H9 (cell line): ENCODE measurements around the gene CCNT2. TPM values are rescaled to one million over a fixed set of nuclear protein-coding genes. Genes with fewer than 3 reads are reported as not detected.
A peak's percentile ranks its signal among the peaks of the same experiment; 100 is the strongest.

Experiments
- DNase-seq: peaks from one replicate; pipeline ENCODE4 v3.0.0-alpha.2; 2017
- H2AFZ ChIP-seq: one replicate; pipeline ENCODE4 v1.6.1; 2013; ENCODE audit warnings: mild to moderate bottlenecking, low read length, control low read depth, moderate library complexity
- H2AK5ac ChIP-seq: 2 replicates; pipeline ENCODE4 v1.6.1; 2013; ENCODE audit warnings: low read length, control low read depth, mixed read lengths; ENCODE audit not compliant: insufficient read length
- H2BK120ac ChIP-seq: one replicate; pipeline ENCODE4 v1.6.1; 2013; ENCODE audit warnings: low read depth, mild to moderate bottlenecking, low read length, control low read depth, inconsistent platforms; ENCODE audit not compliant: poor library complexity, severe bottlenecking
- H2BK12ac ChIP-seq: 2 replicates; pipeline ENCODE4 v1.6.1; 2013; ENCODE audit warnings: low read length, control low read depth, mixed read lengths, low read depth; ENCODE audit not compliant: insufficient read length
- H2BK15ac ChIP-seq: 2 replicates; pipeline ENCODE4 v1.6.1; 2013; ENCODE audit warnings: low read depth, low read length, control low read depth
- H2BK20ac ChIP-seq: one replicate; pipeline ENCODE4 v1.6.1; 2013; ENCODE audit warnings: low read depth, mild to moderate bottlenecking, low read length, control low read depth, inconsistent platforms; ENCODE audit not compliant: poor library complexity, severe bottlenecking
- H2BK5ac ChIP-seq: 2 replicates; pipeline ENCODE4 v1.6.1; 2013; ENCODE audit warnings: low read length, control low read depth, mixed read lengths; ENCODE audit not compliant: insufficient read length
- H3K14ac ChIP-seq: 2 replicates; pipeline ENCODE4 v1.6.1; 2013; ENCODE audit warnings: low read length, control low read depth; ENCODE audit not compliant: insufficient read depth
- H3K18ac ChIP-seq: 2 replicates; pipeline ENCODE4 v1.6.1; 2013; ENCODE audit warnings: low read depth, mild to moderate bottlenecking, mixed read lengths, low read length, control low read depth; ENCODE audit not compliant: insufficient read length
- H3K23ac ChIP-seq: 2 replicates; pipeline ENCODE4 v1.6.1; 2013; ENCODE audit warnings: low read length, control low read depth, mixed read lengths, low read depth; ENCODE audit not compliant: insufficient read length
- H3K23me2 ChIP-seq: 2 replicates; pipeline ENCODE4 v1.6.1; 2013; ENCODE audit warnings: low read depth, mild to moderate bottlenecking, mixed read lengths, low read length, control low read depth; ENCODE audit not compliant: insufficient read length, poor library complexity, severe bottlenecking
- H3K27ac ChIP-seq: 2 replicates; pipeline ENCODE4 v1.5.1; 2013; ENCODE audit warnings: low read length, control low read depth, mixed read lengths, low read depth; ENCODE audit not compliant: insufficient read length
- H3K27me3 ChIP-seq: 2 replicates; pipeline ENCODE4 v1.6.1; 2013; ENCODE audit warnings: low read length, control low read depth, inconsistent platforms; ENCODE audit not compliant: insufficient read depth
- H3K4ac ChIP-seq: 2 replicates; pipeline ENCODE4 v1.6.1; 2013; ENCODE audit warnings: low read depth, mild to moderate bottlenecking, control low read depth, inconsistent platforms, low read length, moderate library complexity
- H3K4me1 ChIP-seq: 2 replicates; pipeline ENCODE4 v1.6.1; 2013; ENCODE audit warnings: low read length, control low read depth, inconsistent platforms; ENCODE audit not compliant: insufficient read depth
- H3K4me2 ChIP-seq: 2 replicates; pipeline ENCODE4 v1.6.1; 2013; ENCODE audit warnings: low read length, control low read depth, mixed read lengths; ENCODE audit not compliant: insufficient read length, insufficient read depth
- H3K56ac ChIP-seq: 2 replicates; pipeline ENCODE4 v1.6.1; 2013; ENCODE audit warnings: low read depth, mild to moderate bottlenecking, mixed read lengths, low read length, control low read depth; ENCODE audit not compliant: insufficient read length
- H3K79me1 ChIP-seq: 2 replicates; pipeline ENCODE4 v1.6.1; 2013; ENCODE audit warnings: low read depth, mild to moderate bottlenecking, moderate library complexity, low read length, control low read depth, inconsistent platforms; ENCODE audit not compliant: insufficient read depth, poor library complexity, severe bottlenecking
- H3K79me2 ChIP-seq: 2 replicates; pipeline ENCODE4 v1.6.1; 2013; ENCODE audit warnings: low read length, control low read depth, inconsistent platforms; ENCODE audit not compliant: insufficient read depth
- H3K9ac ChIP-seq: 2 replicates; pipeline ENCODE4 v1.6.1; 2013; ENCODE audit warnings: low read length, control low read depth, mixed read lengths; ENCODE audit not compliant: insufficient read length; ENCODE audit errors: extremely low read depth
- H3K9me3 ChIP-seq: one replicate; pipeline ENCODE4 v1.6.1; 2013; ENCODE audit warnings: low read depth, low read length, inconsistent platforms; ENCODE audit not compliant: control insufficient read depth
- H3T11ph ChIP-seq: one replicate; pipeline ENCODE4 v1.6.1; 2013; ENCODE audit warnings: mild to moderate bottlenecking, low read length, control low read depth, inconsistent platforms
- H4K20me1 ChIP-seq: one replicate; pipeline ENCODE4 v1.6.1; 2013; ENCODE audit not compliant: control insufficient read depth, insufficient read length, insufficient read depth
- H4K5ac ChIP-seq: 2 replicates; pipeline ENCODE4 v1.6.1; 2013; ENCODE audit warnings: low read depth, mild to moderate bottlenecking, mixed read lengths, low read length, control low read depth; ENCODE audit not compliant: insufficient read length
- H4K8ac ChIP-seq: replicated peaks from 2 replicates; pipeline ENCODE4 v1.6.1; 2013; ENCODE audit warnings: low read length, control low read depth, mixed read lengths, low read depth; ENCODE audit not compliant: insufficient read length
- H4K91ac ChIP-seq: 2 replicates; pipeline ENCODE4 v1.6.1; 2013; ENCODE audit warnings: low read depth, mild to moderate bottlenecking, moderate library complexity, mixed read lengths, low read length, control low read depth; ENCODE audit not compliant: insufficient read length
- H3K27ac Mint-ChIP-seq, 3 experiments: 2 replicates in 2 of 3; 3 replicates in 1 of 3; pipeline ENCODE4 v1.8.0; 2020 to 2021; ENCODE audit warnings: mixed read lengths in 3 of 3, mild to moderate bottlenecking in 1 of 3, moderate library complexity in 1 of 3
- H3K27me3 Mint-ChIP-seq: 2 replicates; pipeline ENCODE4 v1.8.0; 2021; ENCODE audit warnings: low read depth, mild to moderate bottlenecking, moderate library complexity, mixed read lengths
- H3K36me3 Mint-ChIP-seq, 3 experiments: 2 replicates in 2 of 3; 3 replicates in 1 of 3; pipeline ENCODE4 v1.8.0; 2020 to 2021; ENCODE audit warnings: low read depth in 3 of 3, mixed read lengths in 3 of 3; ENCODE audit not compliant: insufficient read depth in 1 of 3
- H3K4me1 Mint-ChIP-seq, 2 experiments: 2 replicates each; pipeline ENCODE4 v1.8.0; 2020; ENCODE audit warnings: mixed read lengths in 2 of 2
- H3K4me3 Mint-ChIP-seq, 2 experiments: 2 replicates in 1 of 2; 3 replicates in 1 of 2; pipeline ENCODE4 v1.8.0; 2020 to 2021; ENCODE audit warnings: mild to moderate bottlenecking in 2 of 2, mixed read lengths in 2 of 2, moderate library complexity in 1 of 2
- H3K9me3 Mint-ChIP-seq, 2 experiments: 2 replicates in 1 of 2; 3 replicates in 1 of 2; pipeline ENCODE4 v1.8.0; 2020; ENCODE audit warnings: mild to moderate bottlenecking in 2 of 2, mixed read lengths in 2 of 2, moderate library complexity in 1 of 2
- total RNA-seq: library from RNA; stranded (reverse); gene quantifications from 2 replicates; pipeline ENCODE4 v1.2.1, GENCODE V29; 2021
- TF ChIP-seq, protein P1 (sequence below): fragments of 200-600 bp; sonication (generic); conservative IDR thresholded peaks from 3 replicates; pipeline ENCODE4 v1.8.0; 2021; ENCODE audit warnings: antibody characterized with exemption, mild to moderate bottlenecking

Gene CCNT2
- total RNA-seq, 1 experiment from 2014 or later: 42.0 TPM

DNA sequence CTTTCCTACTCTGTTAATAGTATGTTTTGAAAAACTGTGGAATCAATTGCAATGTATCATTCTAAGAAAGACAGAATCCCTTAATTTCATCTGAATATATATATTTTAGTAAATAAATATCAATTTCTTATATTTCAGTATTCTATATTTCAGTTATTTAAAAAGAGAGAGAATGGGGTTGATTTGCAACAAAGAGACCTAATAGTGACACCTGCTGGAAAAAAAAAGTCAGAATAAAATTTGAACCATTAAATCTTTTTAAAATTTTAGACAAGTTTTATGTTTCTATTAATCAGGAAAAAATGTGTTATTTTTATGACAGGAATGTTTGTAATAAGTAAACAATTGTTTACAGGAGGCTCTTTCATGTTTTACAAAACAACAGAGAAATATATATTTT, 20.7 kb upstream of the CCNT2 start:
- no peaks in the 10 kb centered on the region for H3K4me1 ChIP-seq
- Mint-ChIP-seq H3K4me3 (no peak overlapping the region), H3K9me3 (no peaks in the 10 kb centered on the region), H3K4me1 (no peaks in the 10 kb centered on the region), H3K36me3 (no peaks in the 10 kb centered on the region), H3K27me3 (no peaks in the 10 kb centered on the region), H3K27ac (no peak overlapping the region)
- H3T11ph ChIP-seq: no peak overlapping the region
- no peak overlapping the region for H2AFZ ChIP-seq
- H2BK15ac ChIP-seq: no peak overlapping the region
- no peak overlapping the region for H2BK20ac ChIP-seq
- no peak overlapping the region for H4K91ac ChIP-seq
- H3K18ac ChIP-seq: no peak overlapping the region
- DNase-seq: no peak
- H2BK12ac ChIP-seq: no peak overlapping the region
- no peaks in the 10 kb centered on the region for H3K27me3 ChIP-seq
- no peak overlapping the region for H4K5ac ChIP-seq
- no peaks in the 10 kb centered on the region for H4K20me1 ChIP-seq
- no peak overlapping the region for H2BK120ac ChIP-seq
- H2BK5ac ChIP-seq: no peak overlapping the region
- H3K23ac ChIP-seq: no peak overlapping the region
- H3K79me1 ChIP-seq: no peaks in the 10 kb centered on the region
- H2AK5ac ChIP-seq: no peak overlapping the region
- no peak overlapping the region for H3K56ac ChIP-seq
- no peak overlapping the region for H3K4me2 ChIP-seq
- H3K79me2 ChIP-seq: no peaks in the 10 kb centered on the region
- H3K27ac ChIP-seq: no peak overlapping the region
- no peak overlapping the region for H3K9ac ChIP-seq
- no peaks in the 10 kb centered on the region for H3K23me2 ChIP-seq
- no peak overlapping the region for H3K4ac ChIP-seq
- no peak overlapping the region for H3K14ac ChIP-seq
- H4K8ac ChIP-seq: no peak overlapping the region
- TF ChIP-seq, protein P1, sequence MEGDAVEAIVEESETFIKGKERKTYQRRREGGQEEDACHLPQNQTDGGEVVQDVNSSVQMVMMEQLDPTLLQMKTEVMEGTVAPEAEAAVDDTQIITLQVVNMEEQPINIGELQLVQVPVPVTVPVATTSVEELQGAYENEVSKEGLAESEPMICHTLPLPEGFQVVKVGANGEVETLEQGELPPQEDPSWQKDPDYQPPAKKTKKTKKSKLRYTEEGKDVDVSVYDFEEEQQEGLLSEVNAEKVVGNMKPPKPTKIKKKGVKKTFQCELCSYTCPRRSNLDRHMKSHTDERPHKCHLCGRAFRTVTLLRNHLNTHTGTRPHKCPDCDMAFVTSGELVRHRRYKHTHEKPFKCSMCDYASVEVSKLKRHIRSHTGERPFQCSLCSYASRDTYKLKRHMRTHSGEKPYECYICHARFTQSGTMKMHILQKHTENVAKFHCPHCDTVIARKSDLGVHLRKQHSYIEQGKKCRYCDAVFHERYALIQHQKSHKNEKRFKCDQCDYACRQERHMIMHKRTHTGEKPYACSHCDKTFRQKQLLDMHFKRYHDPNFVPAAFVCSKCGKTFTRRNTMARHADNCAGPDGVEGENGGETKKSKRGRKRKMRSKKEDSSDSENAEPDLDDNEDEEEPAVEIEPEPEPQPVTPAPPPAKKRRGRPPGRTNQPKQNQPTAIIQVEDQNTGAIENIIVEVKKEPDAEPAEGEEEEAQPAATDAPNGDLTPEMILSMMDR: peak; percentile 67
- H3K9me3 ChIP-seq: no peaks in the 10 kb centered on the region
